Ammon's horn (tissue), 1 donor: Measurements from ENCODE around the gene OSBP2.

Experiments used
- DNase-seq: peaks from one replicate; pipeline ENCODE4 v3.0.0-alpha.2; 2016; ENCODE audit warnings: low spot score

Gene OSBP2

DNA sequence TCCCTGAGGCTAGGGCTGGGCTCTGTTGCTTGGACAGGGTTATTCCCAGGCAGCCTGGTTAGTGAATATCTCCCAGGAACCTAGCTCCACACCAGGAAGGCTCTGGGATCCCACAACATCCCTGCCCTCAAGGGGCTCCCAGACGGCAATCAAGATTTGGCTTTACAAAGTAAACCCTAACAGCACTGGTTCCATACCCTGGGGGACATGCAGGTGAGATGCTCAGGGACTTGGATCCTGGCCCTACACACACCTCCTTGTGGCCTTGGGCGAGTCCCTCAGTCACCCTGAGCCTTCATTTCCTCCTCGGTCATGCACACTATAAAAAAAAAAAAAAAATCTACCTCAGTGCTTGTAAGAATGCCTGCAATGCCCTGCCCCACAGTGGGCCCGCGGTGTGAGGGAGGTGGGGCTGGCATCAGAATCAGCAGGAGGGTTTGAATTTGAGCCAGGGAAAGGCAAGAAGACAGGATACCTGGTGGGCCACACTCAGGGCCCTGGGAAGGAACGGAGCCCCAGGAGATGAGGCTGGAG lies 187.6 kb downstream of the OSBP2 start:
- DNase-seq, result no peak

DNA sequence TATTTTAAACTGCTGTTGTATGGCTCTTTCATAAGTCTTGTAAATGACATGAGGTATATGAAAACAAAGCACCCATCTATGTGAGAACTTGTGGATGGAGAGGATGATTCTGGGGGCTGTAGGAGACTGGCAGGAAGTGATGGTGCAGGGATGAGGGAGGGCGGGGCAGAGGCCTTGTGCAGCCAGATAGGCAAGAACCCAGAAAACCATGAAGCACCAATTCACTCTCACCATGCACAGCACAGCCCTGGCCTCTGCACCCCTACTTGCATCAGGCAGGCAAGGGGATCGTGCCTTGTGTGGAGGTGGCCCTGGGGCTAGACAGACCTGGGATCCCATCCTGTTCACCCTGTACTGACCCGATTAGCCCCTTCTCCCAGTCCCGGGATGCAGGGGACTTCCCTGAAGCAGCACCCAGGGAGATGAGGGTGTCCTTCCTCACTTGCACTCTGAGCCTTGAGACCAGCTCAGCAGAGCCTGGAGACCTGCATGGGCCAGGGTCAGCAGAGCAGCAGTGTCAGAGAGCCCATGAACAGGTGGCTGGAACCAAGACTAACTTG lies 188.4 kb downstream of the OSBP2 start:
- no peak for DNase-seq

DNA sequence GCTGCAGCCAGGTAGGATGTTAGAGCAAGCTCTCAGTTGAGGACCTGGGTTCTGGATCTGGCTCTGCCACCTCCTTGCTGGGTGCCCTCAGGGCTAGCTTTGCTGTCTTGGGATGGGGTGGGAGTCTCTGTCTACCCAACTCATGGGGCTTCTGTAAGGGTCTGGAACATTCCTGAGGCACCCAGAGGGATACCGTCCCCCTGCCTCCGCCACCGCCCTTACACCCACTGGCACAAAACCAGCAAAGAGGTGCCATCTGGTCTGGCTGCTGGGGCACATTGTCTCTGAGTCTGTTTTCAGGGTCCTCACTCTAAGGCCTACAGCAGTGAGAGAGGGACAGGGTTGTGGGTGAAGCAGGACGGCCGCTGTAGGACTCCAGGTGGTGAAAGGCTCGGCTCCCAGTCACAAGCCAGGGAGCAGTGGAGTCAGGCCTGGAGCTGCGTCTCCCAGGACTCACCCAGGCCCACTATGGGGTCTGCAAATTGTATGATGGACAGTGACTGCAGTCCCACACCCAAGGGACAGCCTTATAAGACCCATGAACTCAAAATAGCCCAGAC lies 189.0 kb downstream of the OSBP2 start:
- no peak for DNase-seq

DNA sequence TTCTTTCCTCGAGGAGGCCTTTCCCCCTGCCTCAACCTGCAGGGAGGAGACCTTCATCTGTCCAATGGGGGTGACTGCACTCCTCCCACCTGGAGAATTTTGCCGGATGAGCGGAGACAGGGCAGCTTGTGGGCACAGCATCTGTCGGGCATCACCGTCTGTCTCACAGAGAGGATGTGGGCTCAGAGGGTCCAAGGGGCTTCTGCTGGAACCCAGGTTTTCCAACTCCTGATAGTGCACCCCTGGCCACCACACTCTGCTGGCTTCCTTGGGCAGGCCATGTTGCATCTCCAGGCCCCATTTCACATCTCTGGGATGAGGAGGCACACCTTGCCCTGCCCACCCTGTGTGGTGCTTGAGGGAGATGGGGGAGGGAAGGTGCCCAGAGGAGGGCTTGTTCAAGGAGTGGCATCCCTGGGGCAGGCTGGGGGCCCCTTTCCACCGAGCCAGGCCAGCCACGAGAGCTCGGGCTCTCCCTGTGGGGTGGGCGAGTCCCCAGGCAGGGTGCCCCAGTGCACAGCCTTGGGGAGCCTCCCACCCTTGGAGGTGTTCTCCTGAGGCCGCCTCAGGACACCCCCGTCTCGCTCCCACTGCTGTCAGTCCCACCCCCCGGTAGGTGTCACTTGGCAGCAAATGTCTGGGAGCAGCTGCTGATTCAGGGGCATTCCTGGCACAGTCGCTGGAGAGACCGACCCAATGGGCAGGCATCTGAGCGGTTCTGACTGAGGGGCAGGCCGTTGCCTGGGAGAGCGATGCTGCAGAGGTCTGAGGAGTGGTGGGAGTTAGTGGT lies 189.7 kb downstream of the OSBP2 start:
- DNase-seq, result no peak

DNA sequence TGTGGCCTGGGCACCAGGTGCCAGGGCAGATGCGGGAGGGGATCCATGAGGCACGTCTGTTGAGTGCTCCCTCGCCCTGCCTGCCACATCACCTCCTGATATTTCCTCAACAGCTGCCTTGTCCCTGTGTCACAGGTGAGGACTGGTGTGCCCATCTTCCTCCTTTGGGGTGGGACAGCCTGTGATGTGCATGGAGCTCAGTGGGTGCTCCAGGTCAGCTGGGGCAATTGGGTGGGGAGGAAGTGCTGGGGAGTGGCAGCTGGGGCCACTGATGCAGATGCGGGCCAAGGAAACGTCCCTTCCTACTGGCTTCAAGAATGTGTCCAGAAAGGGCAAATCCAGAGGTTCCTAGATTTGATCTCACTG lies 190.3 kb downstream of the OSBP2 start:
- DNase-seq, result no peak

DNA sequence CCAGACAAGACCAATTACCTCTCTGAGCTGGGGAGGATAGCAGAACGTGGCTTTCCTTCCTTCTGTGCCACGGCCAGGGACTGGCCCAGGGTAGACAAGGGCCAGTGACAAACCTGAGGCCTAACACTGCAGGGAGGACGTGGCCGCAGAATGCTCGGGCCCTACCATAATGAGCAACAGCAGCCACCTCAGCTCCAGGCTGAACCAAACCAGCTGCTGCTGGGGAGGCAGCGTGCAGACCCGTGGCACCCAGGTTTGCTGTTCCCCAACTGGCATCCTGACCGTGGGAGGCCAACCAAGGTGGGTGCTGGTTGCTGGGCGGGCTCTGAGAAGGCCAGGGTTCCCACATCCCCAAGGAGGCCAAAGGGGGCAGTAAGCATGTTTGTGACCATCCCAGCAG lies 190.9 kb downstream of the OSBP2 start:
- DNase-seq, result no peak

DNA sequence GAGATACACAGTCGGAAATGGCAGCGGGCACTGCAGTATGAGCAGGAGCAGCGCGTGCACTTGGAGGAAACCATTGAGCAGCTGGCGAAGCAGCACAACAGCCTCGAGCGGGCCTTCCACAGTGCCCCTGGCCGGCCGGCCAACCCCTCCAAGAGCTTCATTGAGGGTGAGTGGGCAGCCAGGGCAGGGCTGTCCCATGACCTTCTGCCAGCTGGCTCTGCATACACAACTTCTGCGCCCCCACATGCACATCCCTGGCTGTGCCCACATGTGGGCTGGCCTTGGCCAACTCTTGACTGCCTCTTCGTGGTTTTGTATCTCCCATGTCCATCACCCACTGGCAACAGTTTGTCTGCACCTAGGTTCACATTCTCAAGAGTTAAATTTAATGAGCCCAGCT lies 192.8 kb downstream of the OSBP2 start:
- no peak for DNase-seq

DNA sequence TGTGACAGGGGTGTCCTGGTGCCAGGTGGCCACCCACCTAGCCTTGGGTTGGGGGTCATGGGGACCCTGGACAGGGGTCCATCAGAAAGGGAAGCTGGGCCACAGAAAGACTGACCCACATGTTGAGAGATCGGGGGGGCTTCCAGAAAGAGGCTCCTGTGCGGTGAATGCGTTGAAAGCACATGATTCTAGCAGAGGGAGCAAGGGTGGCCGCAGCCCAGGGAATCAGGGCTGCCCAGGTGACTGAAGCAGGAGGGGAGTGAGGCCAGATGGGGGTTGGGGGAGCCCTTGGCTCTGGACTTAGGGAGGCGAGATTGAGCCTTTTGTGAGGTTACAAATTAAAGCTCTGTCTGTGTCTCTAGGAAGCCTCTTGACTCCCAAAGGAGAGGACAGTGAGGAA lies 193.2 kb downstream of the OSBP2 start:
- DNase-seq, result no peak

DNA sequence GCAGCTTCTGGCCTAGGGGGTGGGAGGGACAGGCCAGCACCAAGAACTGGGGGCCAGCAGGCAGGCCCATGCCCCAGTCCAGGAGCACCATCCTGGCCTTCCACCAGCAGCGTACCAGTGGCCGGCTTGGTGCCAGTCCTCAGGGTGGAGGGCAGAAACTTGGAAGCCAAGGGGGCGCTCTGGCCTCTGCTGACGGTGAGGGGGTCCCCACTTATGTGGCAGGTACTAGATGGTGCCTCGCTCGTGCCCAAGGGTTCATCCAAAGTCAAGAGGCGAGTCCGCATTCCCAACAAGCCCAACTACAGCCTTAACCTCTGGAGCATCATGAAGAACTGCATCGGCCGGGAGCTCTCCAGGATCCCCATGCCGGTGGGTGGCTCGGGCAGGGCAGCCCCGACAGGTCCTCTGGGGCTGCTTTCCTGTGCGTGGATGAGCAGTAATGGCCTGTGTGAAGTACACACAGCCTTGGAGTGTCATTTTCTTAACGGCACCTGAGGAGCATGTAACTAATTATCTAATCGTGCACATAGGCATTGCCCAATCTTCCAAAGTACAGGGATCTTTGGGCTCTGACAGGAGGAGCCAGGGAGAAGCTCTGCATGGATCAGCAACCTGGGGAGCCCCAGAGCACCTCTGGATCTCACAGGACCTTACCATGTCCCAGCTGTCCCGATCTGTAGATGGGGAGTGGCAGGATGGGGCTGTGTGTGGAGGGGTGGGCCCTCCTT lies 194.8 kb downstream of the OSBP2 start:
- DNase-seq, result no peak

DNA sequence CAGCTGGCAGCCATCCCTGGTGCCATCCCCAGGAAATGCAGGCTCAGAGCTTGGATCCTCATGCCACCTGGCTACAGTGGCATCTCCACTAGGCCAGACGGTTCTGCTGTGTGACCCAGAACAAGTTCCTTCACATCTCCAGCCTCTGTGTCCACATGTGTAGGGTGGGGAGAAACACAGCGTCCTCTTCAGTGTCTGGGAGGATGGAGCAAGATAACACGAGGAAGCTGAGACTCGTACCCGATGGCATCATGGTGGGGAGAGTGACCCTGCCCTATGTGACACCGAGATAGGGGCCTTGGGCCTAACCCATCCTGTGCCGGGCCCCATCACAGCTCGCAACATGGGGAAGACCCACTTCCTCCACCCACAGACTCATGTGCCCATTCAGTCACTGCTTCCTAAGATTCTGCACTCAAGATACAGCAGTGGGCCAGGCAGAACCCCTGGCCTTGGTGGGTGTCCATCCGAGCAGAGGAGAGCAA lies 195.4 kb downstream of the OSBP2 start:
- no peak for DNase-seq

DNA sequence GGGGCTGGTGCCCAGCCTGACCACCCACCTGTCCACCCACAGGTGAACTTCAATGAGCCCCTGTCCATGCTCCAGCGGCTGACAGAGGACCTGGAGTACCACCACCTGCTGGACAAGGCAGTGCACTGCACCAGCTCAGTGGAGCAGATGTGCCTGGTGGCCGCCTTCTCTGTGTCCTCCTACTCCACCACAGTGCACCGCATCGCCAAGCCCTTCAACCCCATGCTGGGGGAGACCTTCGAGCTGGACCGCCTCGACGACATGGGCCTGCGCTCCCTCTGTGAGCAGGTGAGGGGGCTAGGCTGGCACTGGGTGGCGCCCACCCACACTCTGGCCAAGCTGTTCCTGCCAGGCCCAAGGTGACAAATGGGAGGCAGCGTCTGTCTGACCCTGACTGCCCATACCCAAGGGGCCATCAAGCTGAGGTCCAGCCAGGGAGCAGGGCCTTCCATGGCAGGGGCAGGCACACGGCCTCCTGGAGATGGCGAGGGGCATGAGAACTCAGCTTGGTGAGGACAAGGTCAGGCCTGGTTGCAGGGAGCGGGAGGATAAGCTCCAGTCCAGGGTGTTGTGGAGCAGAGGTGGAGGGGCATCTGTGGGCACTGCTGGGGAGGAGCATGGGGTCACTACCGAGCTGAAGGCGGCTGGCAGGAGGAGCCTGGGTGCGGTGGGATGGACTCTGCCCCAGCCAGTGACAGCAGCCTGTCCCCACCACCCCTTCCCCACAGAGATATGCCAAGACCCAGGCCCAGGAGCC lies 196.2 kb downstream of the OSBP2 start:
- no peak for DNase-seq

DNA sequence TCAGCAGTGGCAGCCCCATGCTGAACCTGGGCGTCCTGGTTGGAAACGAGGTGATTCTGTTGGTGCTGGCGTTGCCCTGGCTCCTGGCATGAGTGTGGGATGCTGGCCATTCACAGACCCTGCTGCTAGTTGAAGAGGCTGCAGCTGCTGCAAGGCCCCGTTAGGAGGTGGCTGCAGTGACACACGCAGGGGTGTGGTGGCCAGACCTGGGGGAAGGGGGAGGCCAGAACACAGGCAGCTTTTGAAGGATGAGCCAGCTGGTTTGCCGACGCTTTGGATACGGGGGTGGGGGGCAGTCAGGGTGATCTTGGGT lies 196.7 kb downstream of the OSBP2 start:
- DNase-seq, result no peak

DNA sequence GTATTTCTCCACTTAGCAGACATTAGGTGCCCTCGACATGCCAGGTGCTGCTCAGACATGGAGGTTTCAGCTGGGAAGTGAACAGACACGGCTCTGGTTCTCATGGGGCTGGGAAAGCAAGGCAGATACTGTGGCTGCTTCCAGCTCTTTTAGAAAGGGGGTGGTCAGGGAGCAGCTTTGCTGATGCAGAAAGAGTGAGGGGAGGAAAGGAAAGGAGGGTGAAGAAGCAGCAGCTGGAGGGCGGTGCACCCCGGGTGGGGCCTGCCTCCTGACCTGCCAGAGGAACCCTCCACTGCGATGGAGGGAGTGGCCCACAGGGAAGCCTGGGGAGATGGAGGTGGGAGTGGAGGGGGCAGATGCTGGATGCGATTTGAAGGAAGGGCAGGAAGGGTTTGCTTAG lies 197.1 kb downstream of the OSBP2 start:
- no peak for DNase-seq

DNA sequence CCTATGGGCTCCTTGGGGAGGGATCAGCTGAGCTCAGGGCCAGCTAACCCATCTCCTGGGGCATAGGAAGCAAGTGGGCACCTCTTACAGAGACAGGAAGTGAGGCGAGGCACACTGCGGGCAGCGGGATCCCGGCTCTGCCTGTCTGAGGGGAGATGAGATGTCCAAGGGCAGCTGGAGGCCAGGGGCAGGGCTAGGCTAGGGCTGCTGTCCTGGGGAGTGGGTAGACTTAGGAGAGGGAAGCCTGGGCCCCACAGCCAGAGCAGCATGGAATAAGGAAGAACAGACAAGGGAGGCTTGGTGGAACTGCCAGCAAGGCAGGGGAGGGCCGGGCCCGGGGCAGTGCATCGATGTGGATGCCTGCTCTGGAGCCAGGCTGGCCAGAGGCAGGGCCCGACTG lies 197.6 kb downstream of the OSBP2 start:
- DNase-seq, result no peak

DNA sequence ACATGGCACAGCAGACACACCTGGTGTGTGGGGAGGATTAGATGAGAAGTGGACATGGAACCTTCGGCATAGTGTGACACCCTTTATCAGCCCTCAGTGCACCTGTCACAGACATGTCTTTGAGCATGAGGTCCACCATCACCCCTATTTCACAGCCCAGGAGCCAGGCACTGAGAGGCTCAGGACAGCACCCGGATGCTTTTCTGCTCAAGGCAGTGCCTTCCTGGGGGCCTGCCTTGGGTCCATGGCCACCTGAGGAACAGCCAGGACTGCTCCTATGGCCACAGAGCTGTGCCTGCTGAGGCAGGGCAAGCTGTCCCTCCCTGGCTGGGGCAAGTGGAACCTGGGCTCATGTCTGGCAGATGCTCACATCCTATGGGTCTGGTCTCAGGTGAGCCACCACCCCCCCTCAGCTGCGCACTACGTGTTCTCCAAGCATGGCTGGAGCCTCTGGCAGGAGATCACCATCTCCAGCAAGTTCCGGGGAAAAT lies 198.1 kb downstream of the OSBP2 start:
- DNase-seq, result no peak

DNA sequence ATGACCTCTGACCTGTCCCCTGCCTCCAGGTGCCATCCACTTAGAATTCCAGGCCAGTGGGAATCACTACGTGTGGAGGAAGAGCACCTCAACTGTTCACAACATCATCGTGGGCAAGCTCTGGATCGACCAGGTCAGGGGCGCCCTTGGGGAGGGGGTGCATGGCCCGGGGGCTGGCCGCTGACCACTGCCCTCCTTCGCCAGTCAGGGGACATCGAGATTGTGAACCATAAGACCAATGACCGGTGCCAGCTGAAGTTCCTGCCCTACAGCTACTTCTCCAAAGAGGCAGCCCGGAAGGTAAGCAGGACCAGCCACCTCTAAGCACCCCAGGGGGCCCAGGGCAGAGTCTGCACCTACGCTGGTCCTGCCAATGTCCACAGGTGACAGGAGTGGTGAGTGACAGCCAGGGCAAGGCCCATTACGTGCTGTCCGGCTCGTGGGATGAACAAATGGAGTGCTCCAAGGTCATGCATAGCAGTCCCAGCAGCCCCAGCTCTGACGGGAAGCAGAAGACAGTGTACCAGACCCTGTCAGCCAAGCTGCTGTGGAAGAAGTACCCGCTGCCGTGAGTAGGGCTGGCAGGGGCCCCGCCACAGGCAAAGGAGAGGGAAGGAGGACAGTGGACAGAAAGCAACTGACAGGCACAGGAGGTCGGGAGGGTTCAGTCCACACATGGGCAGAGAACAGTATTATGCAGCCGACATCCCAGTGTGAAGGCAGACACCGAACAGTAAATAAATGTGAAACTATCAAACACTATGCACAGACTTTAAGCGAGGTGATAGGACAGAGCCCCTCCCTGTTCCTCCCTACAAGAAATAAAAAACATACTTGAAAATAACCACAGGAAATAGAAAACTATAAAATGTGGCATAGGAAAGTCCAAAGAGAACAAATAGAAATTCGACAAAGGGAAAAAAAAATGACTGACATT lies 199.0 kb downstream of the OSBP2 start:
- DNase-seq, result no peak

DNA sequence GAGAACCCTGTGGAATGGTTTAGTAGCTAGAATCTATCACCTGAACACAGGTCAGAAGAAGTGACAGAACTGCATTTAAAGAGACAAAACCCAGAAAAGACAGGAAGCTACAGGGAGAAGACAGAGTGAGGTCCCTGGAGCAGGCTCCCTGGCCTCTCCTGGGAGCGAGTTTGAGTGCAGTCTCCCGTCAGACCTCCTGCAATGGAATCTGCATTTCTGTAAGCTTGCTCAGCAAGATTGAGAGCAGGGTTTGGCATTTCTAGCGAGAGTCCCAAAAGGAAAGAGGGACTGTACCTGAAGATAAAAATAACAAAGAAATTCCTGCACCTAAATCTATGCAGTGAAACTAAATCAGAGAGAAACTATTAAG lies 199.7 kb downstream of the OSBP2 start:
- DNase-seq, result no peak

DNA sequence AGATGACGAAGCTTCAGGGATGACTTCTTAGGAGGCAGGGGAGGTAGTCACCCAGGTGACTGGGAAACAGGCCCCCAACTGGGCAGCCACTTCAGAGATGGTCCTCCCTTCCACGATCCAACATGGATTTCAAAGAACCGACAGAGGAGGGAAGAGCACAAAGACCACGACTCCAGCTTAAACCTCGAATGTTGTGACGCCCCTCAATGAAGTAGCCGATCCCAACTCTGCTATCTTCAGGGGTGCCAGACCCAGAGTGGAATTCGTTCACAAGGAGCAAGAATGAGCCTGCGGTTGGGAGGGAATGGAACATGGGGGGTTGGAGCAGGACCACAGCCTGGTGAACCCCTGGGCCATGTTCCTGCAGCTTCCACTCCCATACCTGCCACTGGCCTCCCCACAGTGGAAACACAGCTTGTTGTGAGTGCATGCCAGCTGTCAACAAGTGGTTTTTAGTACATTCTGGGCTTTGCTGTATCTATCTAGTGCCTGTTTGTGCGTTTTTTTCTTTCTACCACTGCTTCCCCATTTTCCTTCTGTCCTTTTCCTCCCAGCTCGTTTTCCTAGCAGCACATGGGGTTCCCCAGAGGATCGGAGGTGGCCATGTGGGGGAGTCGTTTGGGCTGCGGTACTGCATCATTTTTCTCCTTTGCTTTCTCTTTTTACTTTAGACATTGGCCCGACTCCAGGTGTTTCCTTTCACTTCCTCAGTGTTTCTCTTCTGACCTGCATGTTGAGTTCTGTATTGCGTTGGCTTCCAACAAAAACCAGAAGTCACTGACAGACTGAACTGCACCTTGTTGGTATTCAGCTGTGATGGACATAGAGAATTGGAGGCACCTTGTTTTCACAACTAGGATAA lies 208.1 kb downstream of the OSBP2 start:
- no peak for DNase-seq

DNA sequence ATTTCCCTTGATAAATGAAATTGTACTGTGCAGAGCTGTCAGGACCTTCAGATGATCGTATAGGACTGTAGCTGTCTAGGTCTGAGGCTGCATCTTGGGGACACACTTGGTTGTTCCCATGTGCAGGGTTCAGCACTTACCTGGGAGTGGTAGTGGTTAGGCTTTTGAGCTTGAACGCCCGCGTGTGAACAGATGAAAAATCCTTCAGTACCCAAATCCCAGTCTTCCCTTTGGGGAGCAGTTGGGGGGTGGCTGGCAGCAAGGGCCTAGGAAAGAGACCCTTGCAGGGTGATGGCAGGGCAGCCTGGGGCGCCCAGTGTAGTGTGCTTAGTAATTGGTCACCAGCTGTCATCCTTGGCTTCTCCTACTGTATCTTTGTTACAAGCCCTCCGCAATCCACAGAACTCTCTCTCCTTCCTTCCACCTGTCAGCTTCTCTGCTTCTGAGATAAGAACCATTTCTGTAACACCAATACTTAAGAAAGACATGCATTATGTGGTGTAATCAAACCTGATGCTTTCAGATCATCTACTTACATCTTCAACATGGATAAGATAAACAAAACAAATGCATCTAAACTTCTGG lies 209.3 kb downstream of the OSBP2 start:
- DNase-seq, result no peak
